ENCODE measurements around the gene CADM1. TPM values are rescaled to one million over a fixed set of nuclear protein-coding genes. Genes with fewer than 3 reads are reported as not detected.

The CADM1 gene
- total RNA-seq, 1 donor from 2014 or later = 51.1 TPM

- no peak overlapping the region for H3K27ac ChIP-seq (replicated peaks)
- no peaks in the 10 kb centered on the region for H3K36me3 ChIP-seq
Measured at GRCh38 chr11:115201111-115201792, 303.0 kb downstream of the CADM1 start.

GRCh38 chr11:115199481-115200069, 304.6 kb downstream of the CADM1 start:
- intact Hi-C loops (cut with micrococcal nuclease) = no loop called here
- no peak overlapping the region for H3K27ac ChIP-seq (replicated peaks)
- peaks cover 9% of the 10 kb centered on the region for H3K4me1 ChIP-seq
- H3K36me3 ChIP-seq = no peaks in the 10 kb centered on the region
- DNase-seq = no peak
- H3K4me3 ChIP-seq = no peak overlapping the region
- no peaks in the 10 kb centered on the region for H3K27me3 ChIP-seq (ENCODE audit: low read depth)
- TF ChIP-seq CTCF (IDR thresholded peaks at IDR 0.05; ENCODE audit: borderline replicate concordance) = no peak
- no peaks in the 10 kb centered on the region for H3K9me3 ChIP-seq (replicated peaks)

More at GRCh38 chr11:115201111-115201792, 303.0 kb downstream of the CADM1 start:
- no peaks in the 10 kb centered on the region for H3K27me3 ChIP-seq (ENCODE audit: low read depth)
- no peak overlapping the region for H3K4me3 ChIP-seq
- no peak for DNase-seq
- intact Hi-C loops (cut with micrococcal nuclease) = no loop called here
- TF ChIP-seq CTCF (IDR thresholded peaks at IDR 0.05; ENCODE audit: borderline replicate concordance) = no peak
- H3K4me1 ChIP-seq = peaks cover 9% of the 10 kb centered on the region
- no peaks in the 10 kb centered on the region for H3K9me3 ChIP-seq (replicated peaks)

GRCh38 chr11:115198321-115198741, 305.9 kb downstream of the CADM1 start:
- Histone ChIP-seq H3K4me1 (peaks cover 9% of the 10 kb centered on the region), H3K36me3 (no peaks in the 10 kb centered on the region), H3K9me3 (replicated peaks) (no peaks in the 10 kb centered on the region), H3K27ac (replicated peaks) (no peak overlapping the region), H3K27me3 (ENCODE audit: low read depth) (no peaks in the 10 kb centered on the region), H3K4me3 (no peak overlapping the region)
- no peak for TF ChIP-seq CTCF (IDR thresholded peaks at IDR 0.05; ENCODE audit: borderline replicate concordance)
- DNase-seq = no peak
- intact Hi-C loops (cut with micrococcal nuclease) = no loop called here

- H3K4me3 ChIP-seq = no peak overlapping the region
- no peaks in the 10 kb centered on the region for H3K27me3 ChIP-seq (ENCODE audit: low read depth)
- no peaks in the 10 kb centered on the region for H3K9me3 ChIP-seq (replicated peaks)
- H3K27ac ChIP-seq (replicated peaks) = no peak overlapping the region
- no peak for DNase-seq
- intact Hi-C loops (cut with micrococcal nuclease) = no loop called here
- TF ChIP-seq CTCF (IDR thresholded peaks at IDR 0.05; ENCODE audit: borderline replicate concordance) = no peak
- H3K4me1 ChIP-seq = peaks cover 9% of the 10 kb centered on the region
- no peaks in the 10 kb centered on the region for H3K36me3 ChIP-seq
Measured at GRCh38 chr11:115197433-115197832, 306.8 kb downstream of the CADM1 start.

- H3K27me3 ChIP-seq (ENCODE audit: low read depth) = no peaks in the 10 kb centered on the region
- no peaks in the 10 kb centered on the region for H3K9me3 ChIP-seq (replicated peaks)
- peaks cover 9% of the 10 kb centered on the region for H3K4me1 ChIP-seq
- H3K36me3 ChIP-seq = no peaks in the 10 kb centered on the region
- TF ChIP-seq CTCF (IDR thresholded peaks at IDR 0.05; ENCODE audit: borderline replicate concordance) = no peak
- intact Hi-C loops (cut with micrococcal nuclease) = no loop called here
- H3K27ac ChIP-seq (replicated peaks) = no peak overlapping the region
- no peak overlapping the region for H3K4me3 ChIP-seq
- DNase-seq = no peak
Measured at GRCh38 chr11:115197031-115197430, 307.2 kb downstream of the CADM1 start.
